GM23338 (cell line): ENCODE measurements around the gene LRBA. TPM values are rescaled to one million over a fixed set of nuclear protein-coding genes. Genes with fewer than 3 reads are reported as not detected.
A peak's percentile ranks its signal among the peaks of the same experiment; 100 is the strongest.

Experiments used
- ATAC-seq: fragments of 200-7000 bp; cut with Tn5 transposase; 3 replicates; pipeline ENCODE4 v1.9.1; 2020
- DNase-seq: peaks from one replicate; pipeline ENCODE4 v3.0.0-alpha.2; 2015; ENCODE audit warnings: low spot score
- H2AFZ ChIP-seq: fragments of 200-600 bp; sonication (generic); 2 replicates; pipeline ENCODE4 v1.8.0; 2016; ENCODE audit warnings: antibody characterized with exemption, mild to moderate bottlenecking, moderate library complexity
- H3F3A ChIP-seq: fragments of 200-600 bp; sonication (generic); replicated peaks from 2 replicates; pipeline ENCODE4 v1.8.0; 2017; ENCODE audit warnings: antibody characterized with exemption, mixed run types, low read depth
- H3K27ac ChIP-seq: fragments of 200-600 bp; sonication (generic); 2 replicates; pipeline ENCODE4 v1.6.1; 2016; ENCODE audit warnings: low read depth
- H3K27me3 ChIP-seq: fragments of 200-600 bp; sonication (generic); 2 replicates; pipeline ENCODE4 v1.8.0; 2016; ENCODE audit warnings: mild to moderate bottlenecking, mixed run types, moderate library complexity; ENCODE audit not compliant: insufficient read depth
- H3K36me3 ChIP-seq: fragments of 200-600 bp; sonication (generic); 2 replicates; pipeline ENCODE4 v1.8.0; 2016; ENCODE audit warnings: mild to moderate bottlenecking; ENCODE audit not compliant: insufficient read depth
- H3K4me1 ChIP-seq: fragments of 200-600 bp; sonication (generic); 2 replicates; pipeline ENCODE4 v1.8.0; 2016; ENCODE audit warnings: mild to moderate bottlenecking, moderate library complexity; ENCODE audit not compliant: insufficient read depth
- H3K4me2 ChIP-seq: fragments of 200-600 bp; sonication (generic); 2 replicates; pipeline ENCODE4 v1.7.1; 2017; ENCODE audit warnings: mixed run types
- H3K4me3 ChIP-seq: fragments of 200-600 bp; sonication (generic); 2 replicates; pipeline ENCODE4 v1.6.1; 2016; ENCODE audit warnings: mixed run types
- H3K79me2 ChIP-seq: fragments of 200-600 bp; sonication (generic); replicated peaks from 2 replicates; pipeline ENCODE4 v1.8.0; 2017; ENCODE audit warnings: mild to moderate bottlenecking; ENCODE audit not compliant: insufficient read depth
- H3K9me2 ChIP-seq: fragments of 200-600 bp; sonication (generic); 2 replicates; pipeline ENCODE4 v1.8.0; 2017; ENCODE audit not compliant: insufficient read depth
- H4K20me1 ChIP-seq: fragments of 200-600 bp; sonication (generic); replicated peaks from 2 replicates; pipeline ENCODE4 v1.8.0; 2017; ENCODE audit warnings: mild to moderate bottlenecking; ENCODE audit not compliant: insufficient read depth
- H3K27ac Mint-ChIP-seq: 2 replicates; pipeline ENCODE4 v1.8.0; 2020; ENCODE audit warnings: inconsistent platforms, mild to moderate bottlenecking, moderate library complexity, mixed read lengths
- H3K27me3 Mint-ChIP-seq: 3 replicates; pipeline ENCODE4 v1.8.0; 2022; ENCODE audit warnings: low read depth, mild to moderate bottlenecking, moderate library complexity, mixed read lengths, inconsistent platforms; ENCODE audit not compliant: insufficient read depth, poor library complexity
- H3K36me3 Mint-ChIP-seq: 3 replicates; pipeline ENCODE4 v1.8.0; 2021; ENCODE audit warnings: low read depth, mild to moderate bottlenecking, inconsistent platforms, moderate library complexity, mixed read lengths
- H3K4me1 Mint-ChIP-seq: 3 replicates; pipeline ENCODE4 v1.8.0; 2020; ENCODE audit warnings: mild to moderate bottlenecking, inconsistent platforms, mixed read lengths
- H3K4me3 Mint-ChIP-seq: 3 replicates; pipeline ENCODE4 v1.8.0; 2021; ENCODE audit warnings: moderate library complexity, mild to moderate bottlenecking, inconsistent platforms, mixed read lengths
- H3K9me3 Mint-ChIP-seq: 3 replicates; pipeline ENCODE4 v1.8.0; 2020; ENCODE audit warnings: moderate library complexity, mild to moderate bottlenecking, inconsistent platforms, mixed read lengths
- CREB1 ChIP-seq: fragments of 250-450 bp; sonication (Bioruptor Pico); IDR thresholded peaks from 2 replicates; pipeline ENCODE4 v1.5.0; 2020; ENCODE audit warnings: low read depth, mild to moderate bottlenecking, moderate library complexity
- ETS1 ChIP-seq: IDR thresholded peaks from 2 replicates; pipeline ENCODE4 v1.6.1; 2016; ENCODE audit warnings: antibody characterized with exemption
- EZH2 ChIP-seq: fragments of 200-600 bp; sonication (generic); IDR thresholded peaks from one replicate; pipeline ENCODE4 v1.8.0; 2017; ENCODE audit warnings: antibody characterized with exemption, mild to moderate bottlenecking, low read depth; ENCODE audit not compliant: unreplicated experiment
- EZH2phosphoT487 ChIP-seq: fragments of 200-600 bp; sonication (generic); IDR thresholded peaks from one replicate; pipeline ENCODE4 v1.8.1; 2018; ENCODE audit warnings: antibody characterized with exemption; ENCODE audit not compliant: unreplicated experiment
- POLR2AphosphoS5 ChIP-seq: IDR thresholded peaks from 2 replicates; pipeline ENCODE4 v1.6.1; 2016; ENCODE audit warnings: antibody characterized with exemption, low read depth
- ZNF114 ChIP-seq: fragments of 250-450 bp; sonication (Bioruptor Pico); IDR thresholded peaks from 2 replicates; pipeline ENCODE4 v1.5.0; 2020; ENCODE audit warnings: mild to moderate bottlenecking, moderate library complexity
- ZNF331 ChIP-seq: fragments of 250-450 bp; sonication (Bioruptor Pico); IDR thresholded peaks from 2 replicates; pipeline ENCODE4 v1.5.0; 2020; ENCODE audit warnings: low read depth, mild to moderate bottlenecking, moderate library complexity
- ZNF462 ChIP-seq: fragments of 250-450 bp; sonication (Bioruptor Pico); IDR thresholded peaks from 2 replicates; pipeline ENCODE4 v1.5.0; 2020; ENCODE audit warnings: mild to moderate bottlenecking, moderate library complexity
- polyA plus RNA-seq: library from polyadenylated mRNA; unstranded; fragments of >200 nt; fragmentation: Nextera tagmentation; extraction: Ambion mirVana; gene quantifications from 2 replicates; pipeline ENCODE4 v1.2.1, GENCODE V29; 2016
- total RNA-seq: library from RNA; depleted of rRNA; stranded (reverse); fragments of >200 nt; shearing (Covaris generic); gene quantifications from 2 replicates; pipeline ENCODE4 v1.2.3, GENCODE V29; 2014

The LRBA gene
- total and polyA plus RNA-seq, 2 experiments from 2014 or later = 23.3 to 126 TPM

DNA sequence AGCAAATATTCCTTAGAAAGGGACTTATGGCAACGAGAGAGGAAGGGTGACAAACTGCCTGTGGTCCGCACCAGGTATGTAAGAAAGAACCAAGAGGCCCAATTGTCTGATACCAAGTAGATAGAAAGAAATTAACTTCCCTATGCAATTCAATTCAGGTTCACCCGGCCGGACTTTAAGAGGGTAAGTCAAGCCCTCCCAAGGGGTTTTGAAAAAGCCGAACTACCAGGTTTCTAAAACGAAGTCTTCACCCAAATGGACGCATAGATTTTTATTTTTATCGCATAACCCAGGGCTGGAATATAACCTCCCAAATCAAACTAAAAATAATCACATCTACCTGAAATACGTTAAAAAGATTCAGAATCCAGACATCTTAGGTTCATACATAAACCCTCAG lies 434.8 kb downstream of the LRBA start (continued):
- TF ChIP-seq ZNF462 = no peak
- no peak for TF ChIP-seq EZH2phosphoT487
- peak; percentile 57 for TF ChIP-seq EZH2
- TF ChIP-seq CREB1 (CRISPR knock-in tag) = no peak

GRCh38 chr4:150579551-150580234 lies 435.4 kb downstream of the LRBA start:
- Histone ChIP-seq H2AFZ (no peak overlapping the region), H3K4me2 (peak overlapping the region; percentile 92), H3K27ac (no peak overlapping the region)
- TF ChIP-seq POLR2AphosphoS5 (no peak), ZNF462 (no peak), CREB1 (CRISPR knock-in tag) (no peak), ETS1 (no peak), ZNF331 (no peak), ZNF114 (no peak), EZH2phosphoT487 (no peak)

More at GRCh38 chr4:150579551-150580234, 435.4 kb downstream of the LRBA start:
- Histone ChIP-seq H3K4me3 (peak overlapping the region; percentile 67), H3K9me2 (no peaks in the 10 kb centered on the region), H3K4me1 (peaks cover 27% of the 10 kb centered on the region), H3F3A (no peaks in the 10 kb centered on the region), H4K20me1 (peaks cover 17% of the 10 kb centered on the region), H3K79me2 (no peaks in the 10 kb centered on the region), H3K27me3 (peaks cover 71% of the 10 kb centered on the region), H3K36me3 (no peaks in the 10 kb centered on the region)
- Mint-ChIP-seq H3K36me3 (no peaks in the 10 kb centered on the region), H3K4me3 (peak overlapping the region; percentile 80), H3K9me3 (no peaks in the 10 kb centered on the region), H3K27me3 (peaks cover 57% of the 10 kb centered on the region), H3K27ac (no peak overlapping the region), H3K4me1 (peaks cover 39% of the 10 kb centered on the region)
- DNase-seq (peak; percentile 50), ATAC-seq (peak; percentile 35)
